Esophagus muscularis mucosa (tissue), 3 donors: Measurements from ENCODE around the gene RAVER2.

Experiments used
- POLR2A ChIP-seq: fragments of 450-650 bp; IDR thresholded peaks from one replicate; pipeline ENCODE4 v1.6.1; 2017; ENCODE audit warnings: antibody characterized with exemption, moderate library complexity, mild to moderate bottlenecking, low read depth
- TF ChIP-seq, protein P1 (sequence below), 3 experiments: fragments of 200-600 bp in 2 of 3; fragments of 450-650 bp in 1 of 3; sonication (generic) in 2 of 3; IDR thresholded peaks; one replicate each; pipeline ENCODE4 v1.5.1; 2017 to 2019; ENCODE audit warnings: antibody characterized with exemption in 3 of 3, mild to moderate bottlenecking in 2 of 3, moderate library complexity in 1 of 3

DNA sequence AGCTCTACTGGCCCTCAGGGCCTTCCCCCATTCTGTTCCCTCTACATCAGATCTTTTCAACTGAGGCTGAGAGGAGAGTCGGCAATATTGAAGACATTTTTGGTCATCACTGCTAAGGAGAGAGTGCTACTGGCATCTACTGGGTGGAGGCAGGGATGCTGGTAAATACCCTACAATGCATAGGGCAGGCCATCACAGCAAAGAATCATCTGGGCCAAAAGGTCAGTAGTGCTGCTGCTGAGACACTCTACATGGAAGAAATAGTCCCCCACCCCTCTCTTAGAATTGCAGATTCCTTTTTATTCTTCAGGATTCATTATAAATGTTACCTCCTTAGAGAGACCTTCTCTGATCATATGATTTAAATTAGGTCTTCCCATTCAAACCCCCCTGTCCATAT, 127.2 kb downstream of the RAVER2 start:
- TF ChIP-seq, protein P1, sequence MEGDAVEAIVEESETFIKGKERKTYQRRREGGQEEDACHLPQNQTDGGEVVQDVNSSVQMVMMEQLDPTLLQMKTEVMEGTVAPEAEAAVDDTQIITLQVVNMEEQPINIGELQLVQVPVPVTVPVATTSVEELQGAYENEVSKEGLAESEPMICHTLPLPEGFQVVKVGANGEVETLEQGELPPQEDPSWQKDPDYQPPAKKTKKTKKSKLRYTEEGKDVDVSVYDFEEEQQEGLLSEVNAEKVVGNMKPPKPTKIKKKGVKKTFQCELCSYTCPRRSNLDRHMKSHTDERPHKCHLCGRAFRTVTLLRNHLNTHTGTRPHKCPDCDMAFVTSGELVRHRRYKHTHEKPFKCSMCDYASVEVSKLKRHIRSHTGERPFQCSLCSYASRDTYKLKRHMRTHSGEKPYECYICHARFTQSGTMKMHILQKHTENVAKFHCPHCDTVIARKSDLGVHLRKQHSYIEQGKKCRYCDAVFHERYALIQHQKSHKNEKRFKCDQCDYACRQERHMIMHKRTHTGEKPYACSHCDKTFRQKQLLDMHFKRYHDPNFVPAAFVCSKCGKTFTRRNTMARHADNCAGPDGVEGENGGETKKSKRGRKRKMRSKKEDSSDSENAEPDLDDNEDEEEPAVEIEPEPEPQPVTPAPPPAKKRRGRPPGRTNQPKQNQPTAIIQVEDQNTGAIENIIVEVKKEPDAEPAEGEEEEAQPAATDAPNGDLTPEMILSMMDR (IDR thresholded peaks at IDR 0.05), result no peak
- no peak for TF ChIP-seq POLR2A
